ENCODE data around the gene KMT2B. TPM values are rescaled to one million over a fixed set of nuclear protein-coding genes. Genes with fewer than 3 reads are reported as not detected.

KMT2B gene
- total RNA-seq, 8 experiments from 2014 or later = 6.1 to 28.4 (median 11.0) TPM

- Histone ChIP-seq H3K4me1 (replicated peaks in 1 of 2) (no peaks in the 10 kb centered on the region), H3K4me3 (no peak overlapping the region), H3K27ac (no peak overlapping the region)
- in situ Hi-C loops (cut with MboI; ENCODE audit: low pct_unique_long_range_greater_than_20kb in 2 of 9, low sequenced_read_pairs in 9 of 9, unreplicated experiment in 9 of 9) = no loop called here
- 0 to 80% (median 43%) methylated on average over 1 to 6 of the region's 8 CpGs; no CpG with 5 or more reads in 2 of the 10 experiments for WGBS, 10 experiments
- peak; percentile 99 to 100 (median 100) for ATAC-seq (replicated peaks in 6 of 8)
Measured at GRCh38 chr19:35693835-35694599, 23.8 kb upstream of the KMT2B start.

GRCh38 chr19:35695895-35696422 is 21.8 kb upstream of the KMT2B start:
- Histone ChIP-seq H3K4me1 (replicated peaks in 1 of 2) (no peaks in the 10 kb centered on the region), H3K27ac (no peak overlapping the region), H3K4me3 (no peak overlapping the region)
- WGBS, 10 experiments = 0 to 100% (median 60%) methylated on average over 1 to 2 of the region's 2 CpGs; no CpG with 5 or more reads in 3 of the 10 experiments
- in situ Hi-C loops (cut with MboI; ENCODE audit: low pct_unique_long_range_greater_than_20kb in 2 of 9, low sequenced_read_pairs in 9 of 9, unreplicated experiment in 9 of 9) = no loop called here
- ATAC-seq (replicated peaks in 6 of 8) = no peak

GRCh38 chr19:35696835-35697234 is 21.0 kb upstream of the KMT2B start:
- H3K4me1 ChIP-seq (replicated peaks in 1 of 2) = no peaks in the 10 kb centered on the region
- in situ Hi-C loops (cut with MboI; ENCODE audit: low pct_unique_long_range_greater_than_20kb in 2 of 9, low sequenced_read_pairs in 9 of 9, unreplicated experiment in 9 of 9) = no loop called here

GRCh38 chr19:35702223-35703012 is 15.4 kb upstream of the KMT2B start:
- H3K4me1 ChIP-seq (replicated peaks in 1 of 2) = no peaks in the 10 kb centered on the region
- H3K27ac ChIP-seq = peak overlapping the region in 1 of 2 donors; percentile 16
- peak; percentile 98 to 99 (median 98) for ATAC-seq (replicated peaks in 6 of 8)
- in situ Hi-C loops (cut with MboI; ENCODE audit: low pct_unique_long_range_greater_than_20kb in 2 of 9, low sequenced_read_pairs in 9 of 9, unreplicated experiment in 9 of 9) = no loop called here
- H3K4me3 ChIP-seq = peak overlapping the region; percentile 49 to 70 (median 53)
- 0% methylated on average over 7 to 36 of the region's 50 CpGs; no CpG with 5 or more reads in 6 of the 10 experiments for WGBS, 10 experiments

More at GRCh38 chr19:35696835-35697234, 21.0 kb upstream of the KMT2B start:
- 27 to 85% (median 70%) methylated on average over 2 to 4 of the region's 4 CpGs; no CpG with 5 or more reads in 3 of the 10 experiments for WGBS, 10 experiments
- ATAC-seq (replicated peaks in 6 of 8) = no peak
- no peak overlapping the region for H3K27ac ChIP-seq
- no peak overlapping the region for H3K4me3 ChIP-seq

- Histone ChIP-seq H3K4me3 (peak overlapping the region in 2 of 5 donors; percentile 57 to 70), H3K27ac (no peak overlapping the region), H3K4me1 (replicated peaks in 1 of 2) (no peaks in the 10 kb centered on the region)
- WGBS, 10 experiments = 25 to 94% (median 47%) methylated on average over 1 to 6 of the region's 9 CpGs; no CpG with 5 or more reads in 3 of the 10 experiments
- no peak for ATAC-seq (replicated peaks in 6 of 8)
- in situ Hi-C loops (cut with MboI; ENCODE audit: low pct_unique_long_range_greater_than_20kb in 2 of 9, low sequenced_read_pairs in 9 of 9, unreplicated experiment in 9 of 9) = no loop called here
Measured at GRCh38 chr19:35703343-35703742, 14.5 kb upstream of the KMT2B start.

GRCh38 chr19:35704218-35704617 is 13.6 kb upstream of the KMT2B start, which contains the start of gene ZBTB32:
Gene ZBTB32 (plus strand): TSS chr19:35704558. CDS start chr19:35714627, 10,069 bp downstream.
- 0 to 60% (median 40%) methylated on average over 1 to 15 of the region's 24 CpGs; no CpG with 5 or more reads in 5 of the 10 experiments for WGBS, 10 experiments
- in situ Hi-C loops (cut with MboI; ENCODE audit: low pct_unique_long_range_greater_than_20kb in 2 of 9, low sequenced_read_pairs in 9 of 9, unreplicated experiment in 9 of 9) = no loop called here
- peak in 2 of 8 experiments; percentile 8 for ATAC-seq (replicated peaks in 6 of 8)
- H3K27ac ChIP-seq = no peak within 1 kb of the TSS
- no peaks in the 10 kb centered on the region for H3K4me1 ChIP-seq (replicated peaks in 1 of 2)
- no peak within 1 kb of the TSS for H3K4me3 ChIP-seq

- Histone ChIP-seq H3K4me1 (replicated peaks in 1 of 2) (no peaks in the 10 kb centered on the region), H3K4me3 (no peak overlapping the region), H3K27ac (no peak overlapping the region)
- WGBS, 10 experiments = 67 to 83% (median 73%) methylated on average over 1 of the region's 1 CpG; no CpG with 5 or more reads in 6 of the 10 experiments
- ATAC-seq (replicated peaks in 6 of 8) = no peak
- in situ Hi-C loops (cut with MboI; ENCODE audit: low pct_unique_long_range_greater_than_20kb in 2 of 9, low sequenced_read_pairs in 9 of 9, unreplicated experiment in 9 of 9) = no loop called here
Measured at GRCh38 chr19:35708391-35708790, 9.4 kb upstream of the KMT2B start.

GRCh38 chr19:35710784-35711723 is 6.7 kb upstream of the KMT2B start:
- Histone ChIP-seq H3K4me3 (no peak overlapping the region), H3K27ac (no peak overlapping the region), H3K4me1 (replicated peaks in 1 of 2) (peaks cover 8 to 10% of the 10 kb centered on the region in 2 donors)
- 0 to 67% (median 4%) methylated on average over 1 to 7 of the region's 13 CpGs; no CpG with 5 or more reads in 3 of the 10 experiments for WGBS, 10 experiments
- in situ Hi-C loops (cut with MboI; ENCODE audit: low pct_unique_long_range_greater_than_20kb in 2 of 9, low sequenced_read_pairs in 9 of 9, unreplicated experiment in 9 of 9) = no loop called here
- peak in 6 of 8 experiments; percentile 11 to 97 (median 45) for ATAC-seq (replicated peaks in 6 of 8)

GRCh38 chr19:35712567-35713505 is 5.0 kb upstream of the KMT2B start:
- peaks cover 8 to 11% of the 10 kb centered on the region in 2 donors for H3K4me1 ChIP-seq (replicated peaks in 1 of 2)
- whole genome bisulfite sequencing, 10 experiments = 0 to 100% (median 52%) methylated on average over 1 to 9 of the region's 11 CpGs; no CpG with 5 or more reads in 1 of the 10 experiments
- in situ Hi-C loops (cut with MboI; ENCODE audit: low pct_unique_long_range_greater_than_20kb in 2 of 9, low sequenced_read_pairs in 9 of 9, unreplicated experiment in 9 of 9) = no loop called here
- H3K27ac ChIP-seq = no peak overlapping the region
- ATAC-seq (replicated peaks in 6 of 8) = peak in 2 of 8 experiments; percentile 2 to 5
- no peak overlapping the region for H3K4me3 ChIP-seq

- in situ Hi-C loops (cut with MboI; ENCODE audit: low pct_unique_long_range_greater_than_20kb in 2 of 9, low sequenced_read_pairs in 9 of 9, unreplicated experiment in 9 of 9) = no loop called here
- WGBS, 10 experiments = 0 to 80% (median 31%) methylated on average over 1 to 2 of the region's 2 CpGs; no CpG with 5 or more reads in 5 of the 10 experiments
- ATAC-seq (replicated peaks in 6 of 8) = no peak
- no peak overlapping the region for H3K4me3 ChIP-seq
- H3K27ac ChIP-seq = no peak overlapping the region
- H3K4me1 ChIP-seq (replicated peaks in 1 of 2) = peaks cover 8 to 11% of the 10 kb centered on the region in 2 donors
Measured at GRCh38 chr19:35713506-35713850, 4.3 kb upstream of the KMT2B start.

GRCh38 chr19:35713904-35714495 is 3.8 kb upstream of the KMT2B start:
- 33 to 100% (median 88%) methylated on average over 1 to 10 of the region's 12 CpGs; no CpG with 5 or more reads in 1 of the 10 experiments for WGBS, 10 experiments
- ATAC-seq (replicated peaks in 6 of 8) = no peak
- in situ Hi-C loops (cut with MboI; ENCODE audit: low pct_unique_long_range_greater_than_20kb in 2 of 9, low sequenced_read_pairs in 9 of 9, unreplicated experiment in 9 of 9) = no loop called here
- Histone ChIP-seq H3K27ac (no peak overlapping the region), H3K4me1 (replicated peaks in 1 of 2) (peaks cover 10 to 12% of the 10 kb centered on the region in 2 donors), H3K4me3 (no peak overlapping the region)
